ENCODE measurements around the gene ZNF407.

Gene ZNF407

DNA sequence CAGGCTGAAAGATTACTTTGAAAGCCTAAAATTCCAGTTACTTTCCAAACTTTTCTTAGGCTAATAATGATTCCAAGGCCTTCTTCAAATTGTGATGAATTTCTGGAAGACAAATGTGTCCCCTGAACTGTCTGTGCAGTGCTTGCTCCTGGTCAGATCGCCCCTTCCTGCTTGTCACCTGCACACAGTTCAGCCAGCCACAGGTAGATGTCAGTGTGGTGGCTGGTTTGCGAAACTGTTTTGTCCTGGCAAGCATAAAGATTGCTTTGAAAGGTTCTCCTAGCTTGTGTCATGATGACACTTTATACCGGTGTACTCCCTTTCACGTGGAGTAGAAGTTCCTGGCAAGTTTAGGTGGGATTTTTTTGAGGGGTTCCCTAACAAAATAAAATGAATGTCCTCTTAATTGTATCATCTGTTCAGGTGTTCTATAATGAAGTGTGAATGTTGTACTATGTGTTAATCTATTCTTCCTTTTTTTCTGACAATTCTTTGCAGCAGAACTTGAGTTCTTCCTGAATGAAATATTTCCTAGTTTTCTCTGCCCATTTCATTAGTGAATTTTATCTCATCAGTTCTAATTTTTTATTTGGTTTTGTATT is 298.8 kb downstream of the ZNF407 start:
- no peak for DNase-seq (ENCODE audit: low spot score)
- H3K27ac ChIP-seq, result no peak overlapping the region
- TF ChIP-seq, protein P1, sequence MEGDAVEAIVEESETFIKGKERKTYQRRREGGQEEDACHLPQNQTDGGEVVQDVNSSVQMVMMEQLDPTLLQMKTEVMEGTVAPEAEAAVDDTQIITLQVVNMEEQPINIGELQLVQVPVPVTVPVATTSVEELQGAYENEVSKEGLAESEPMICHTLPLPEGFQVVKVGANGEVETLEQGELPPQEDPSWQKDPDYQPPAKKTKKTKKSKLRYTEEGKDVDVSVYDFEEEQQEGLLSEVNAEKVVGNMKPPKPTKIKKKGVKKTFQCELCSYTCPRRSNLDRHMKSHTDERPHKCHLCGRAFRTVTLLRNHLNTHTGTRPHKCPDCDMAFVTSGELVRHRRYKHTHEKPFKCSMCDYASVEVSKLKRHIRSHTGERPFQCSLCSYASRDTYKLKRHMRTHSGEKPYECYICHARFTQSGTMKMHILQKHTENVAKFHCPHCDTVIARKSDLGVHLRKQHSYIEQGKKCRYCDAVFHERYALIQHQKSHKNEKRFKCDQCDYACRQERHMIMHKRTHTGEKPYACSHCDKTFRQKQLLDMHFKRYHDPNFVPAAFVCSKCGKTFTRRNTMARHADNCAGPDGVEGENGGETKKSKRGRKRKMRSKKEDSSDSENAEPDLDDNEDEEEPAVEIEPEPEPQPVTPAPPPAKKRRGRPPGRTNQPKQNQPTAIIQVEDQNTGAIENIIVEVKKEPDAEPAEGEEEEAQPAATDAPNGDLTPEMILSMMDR (IDR thresholded peaks at IDR 0.05), result no peak
- H3K4me3 ChIP-seq, result no peak overlapping the region

DNA sequence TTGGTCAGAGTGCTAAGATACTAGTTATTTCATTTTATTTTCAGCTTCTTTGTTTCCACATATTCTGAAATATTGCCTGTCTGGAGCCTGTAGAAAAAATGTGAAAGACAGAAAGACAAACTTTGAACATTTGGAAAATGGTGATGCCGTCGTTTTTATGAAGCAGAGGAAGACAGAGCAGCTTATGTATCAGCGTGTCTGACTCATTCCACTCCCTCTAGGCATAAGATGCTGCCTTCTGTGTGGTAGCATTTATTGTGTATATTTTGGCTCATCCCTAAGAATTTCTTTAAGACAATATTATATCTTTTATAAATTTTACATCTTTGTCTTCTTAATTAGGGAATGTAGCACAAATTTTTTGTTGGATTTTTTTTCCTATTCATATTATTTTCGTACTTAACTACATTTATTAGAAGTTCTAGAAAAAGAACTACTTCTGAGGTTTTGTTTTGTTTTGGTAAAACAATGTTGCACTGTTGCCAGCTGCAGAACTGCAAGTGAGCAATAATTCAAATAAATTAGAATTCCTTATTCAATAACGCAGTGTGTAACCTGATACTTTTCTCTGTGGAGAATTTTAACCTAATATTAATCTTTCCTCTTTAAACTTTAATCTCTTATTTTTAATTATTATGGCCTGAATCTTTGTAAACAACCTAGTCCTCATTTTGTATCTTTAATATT is 300.4 kb downstream of the ZNF407 start:
- H3K27ac ChIP-seq, result no peak overlapping the region
- H3K4me3 ChIP-seq, result no peak overlapping the region
- TF ChIP-seq, protein P1 (IDR thresholded peaks at IDR 0.05), result no peak
- no peak for DNase-seq (ENCODE audit: low spot score)

DNA sequence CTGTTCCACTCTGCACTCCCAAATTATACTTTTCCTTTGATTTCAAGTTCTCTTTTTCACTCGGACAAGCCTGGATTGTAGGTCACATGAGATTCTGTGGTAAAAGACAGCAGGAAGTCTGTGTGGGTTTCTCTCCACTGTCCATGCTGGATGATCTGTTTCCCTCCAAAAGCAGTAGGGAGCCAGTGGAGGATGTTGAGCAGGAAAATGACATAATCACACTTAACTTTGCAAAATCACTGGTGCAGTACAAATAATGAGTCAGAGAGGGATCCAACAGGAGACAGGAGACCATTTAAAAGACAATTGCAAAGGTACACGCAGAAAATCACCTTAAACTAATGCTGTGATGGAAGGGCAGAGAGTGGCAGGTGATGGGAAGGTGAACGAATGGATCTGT is 301.3 kb downstream of the ZNF407 start:
- Histone ChIP-seq H3K27ac (no peak overlapping the region), H3K4me3 (no peak overlapping the region)
- no peak for DNase-seq (ENCODE audit: low spot score)
- TF ChIP-seq, protein P1 (IDR thresholded peaks at IDR 0.05), result no peak

DNA sequence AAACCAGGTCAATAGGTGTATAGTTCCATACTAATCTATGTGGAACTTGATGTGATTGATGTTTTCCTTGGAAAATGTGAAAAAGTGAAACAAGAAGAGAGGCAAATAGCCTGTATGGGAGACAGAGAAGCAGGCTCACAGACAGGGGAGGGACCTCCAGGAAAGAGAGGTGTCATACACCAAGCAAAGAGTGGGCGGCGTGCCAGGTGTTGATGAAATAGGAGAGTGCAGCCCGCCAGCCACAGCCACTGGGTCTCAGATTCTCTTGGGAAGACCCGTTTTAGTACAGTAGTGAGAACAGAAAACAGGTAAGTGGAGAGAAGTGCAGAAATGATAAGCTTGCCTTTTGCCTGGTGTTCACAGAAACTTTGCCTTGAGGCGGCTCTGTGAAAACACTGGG is 301.9 kb downstream of the ZNF407 start:
- DNase-seq (ENCODE audit: low spot score), result no peak
- TF ChIP-seq, protein P1 (IDR thresholded peaks at IDR 0.05), result no peak
- no peak overlapping the region for H3K27ac ChIP-seq

DNA sequence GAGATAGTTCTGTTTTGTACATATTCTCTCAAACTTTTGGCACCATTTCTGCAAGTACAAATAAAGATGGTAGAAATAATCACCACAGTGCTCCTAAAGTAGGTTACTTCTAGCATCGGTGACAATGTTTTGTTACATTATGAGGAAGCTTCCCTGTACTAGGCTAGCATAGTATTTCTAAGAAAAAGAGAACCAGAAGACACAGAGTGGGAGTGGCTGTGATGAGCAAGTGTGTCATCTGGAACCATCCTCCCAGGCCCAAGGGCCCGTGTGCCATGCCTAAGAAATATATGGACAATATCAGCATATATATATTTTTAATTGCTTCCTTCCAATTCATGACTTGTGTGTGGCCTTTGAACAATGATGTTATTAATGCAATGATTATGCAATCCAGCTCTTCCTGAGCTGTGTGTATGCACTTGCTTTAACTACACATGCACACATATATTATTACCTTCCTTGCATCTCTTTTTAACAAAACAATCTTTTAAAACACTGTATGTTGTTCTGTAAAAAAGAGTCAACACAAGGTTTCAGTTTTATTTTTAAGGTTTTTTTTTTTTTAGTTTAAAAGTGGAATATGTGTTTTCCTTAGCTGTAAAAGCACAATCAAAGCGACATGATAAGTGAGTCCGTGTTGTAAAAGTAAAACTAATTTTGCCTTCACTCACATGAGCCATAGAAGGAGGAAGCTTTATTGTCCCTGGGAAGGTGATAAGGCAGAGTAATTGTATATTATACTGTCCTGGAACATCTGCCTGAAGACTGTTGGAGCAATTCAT is 303.9 kb downstream of the ZNF407 start:
- TF ChIP-seq, protein P1 (IDR thresholded peaks at IDR 0.05), result no peak
- Histone ChIP-seq H3K4me3 (no peak overlapping the region), H3K27ac (no peak overlapping the region)
- no peak for DNase-seq (ENCODE audit: low spot score)

More for the DNA sequence above, 301.9 kb downstream of the ZNF407 start:
- H3K4me3 ChIP-seq, result no peak overlapping the region

DNA sequence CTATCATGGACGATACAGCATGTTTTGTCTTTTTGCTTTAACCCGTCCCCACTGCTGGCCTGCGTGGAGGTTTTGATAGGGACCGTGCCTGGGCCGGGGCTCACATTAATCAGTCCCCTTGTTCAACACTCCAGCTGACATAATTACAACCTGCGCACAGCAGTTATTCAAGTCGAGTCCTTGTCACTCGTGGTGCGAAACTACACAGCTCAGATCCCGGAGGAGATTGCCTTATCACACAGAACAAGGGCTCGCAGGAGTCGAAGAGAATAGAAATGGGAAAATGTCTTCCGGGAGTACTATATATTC is 304.4 kb downstream of the ZNF407 start:
- DNase-seq (ENCODE audit: low spot score), result no peak
- no peak overlapping the region for H3K27ac ChIP-seq
- H3K4me3 ChIP-seq, result no peak overlapping the region
- TF ChIP-seq, protein P1 (IDR thresholded peaks at IDR 0.05), result no peak

Data from coronary artery (tissue), 2 donors.